Parathyroid adenoma (tissue), 2 donors: ENCODE results near the gene LAMC3.

Experiments
- H2AFZ ChIP-seq: fragments of 300-600 bp; sonication (generic); one replicate; pipeline ENCODE4 v1.7.0; 2017; ENCODE audit warnings: antibody characterized with exemption, mild to moderate bottlenecking
- H3K27ac ChIP-seq: fragments of 300-600 bp; sonication (generic); one replicate; pipeline ENCODE4 v1.7.0; 2017
- H3K27me3 ChIP-seq: fragments of 300-600 bp; sonication (generic); one replicate; pipeline ENCODE4 v1.7.0; 2017; ENCODE audit warnings: low read length; ENCODE audit not compliant: control insufficient read depth, insufficient read depth
- H3K36me3 ChIP-seq: fragments of 300-600 bp; sonication (generic); one replicate; pipeline ENCODE4 v1.7.0; 2017; ENCODE audit warnings: low read length; ENCODE audit not compliant: control insufficient read depth, insufficient read depth
- H3K4me1 ChIP-seq: fragments of 300-600 bp; sonication (generic); one replicate; pipeline ENCODE4 v1.7.0; 2017; ENCODE audit warnings: control low read depth
- H3K4me2 ChIP-seq: fragments of 300-600 bp; sonication (generic); one replicate; pipeline ENCODE4 v1.7.0; 2017; ENCODE audit warnings: low read length
- H3K4me3 ChIP-seq: fragments of 300-600 bp; sonication (generic); one replicate; pipeline ENCODE4 v1.7.0; 2017; ENCODE audit warnings: low read depth, low read length
- H3K79me2 ChIP-seq: fragments of 300-600 bp; sonication (generic); one replicate; pipeline ENCODE4 v1.7.0; 2017; ENCODE audit warnings: control low read depth
- H3K9ac ChIP-seq: fragments of 300-600 bp; sonication (generic); one replicate; pipeline ENCODE4 v1.7.0; 2017; ENCODE audit warnings: mild to moderate bottlenecking
- H3K9me3 ChIP-seq: fragments of 300-600 bp; sonication (generic); one replicate; pipeline ENCODE4 v1.7.0; 2017; ENCODE audit warnings: low read length; ENCODE audit not compliant: control insufficient read depth
- TF ChIP-seq, protein P1 (sequence below): fragments of 300-600 bp; sonication (generic); IDR thresholded peaks from one replicate; pipeline ENCODE4 v1.7.0; 2017; ENCODE audit warnings: antibody characterized with exemption, mild to moderate bottlenecking
- donor health status: primary hyperparathyroidism.

LAMC3 gene

DNA sequence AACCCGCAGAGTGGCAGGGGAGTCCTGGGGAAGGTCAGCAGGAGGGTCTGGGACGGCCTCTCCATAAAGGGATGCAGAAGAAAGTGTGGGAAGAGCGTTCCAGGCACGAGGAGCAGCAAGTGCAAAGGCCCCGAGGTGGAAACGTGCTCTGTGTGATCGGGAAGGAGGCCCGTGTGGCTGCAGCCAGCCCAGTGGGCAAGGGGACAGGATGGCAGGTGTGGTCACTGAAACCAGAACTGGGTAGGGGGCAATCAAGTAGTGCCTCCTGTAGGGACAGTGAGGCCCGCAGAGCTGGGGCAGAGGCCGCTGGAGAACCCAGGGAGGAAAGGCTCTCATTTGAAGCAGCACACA is 16.3 kb upstream of the LAMC3 start:
- Histone ChIP-seq H3K27ac (no peak overlapping the region), H3K79me2 (no peaks in the 10 kb centered on the region)

DNA sequence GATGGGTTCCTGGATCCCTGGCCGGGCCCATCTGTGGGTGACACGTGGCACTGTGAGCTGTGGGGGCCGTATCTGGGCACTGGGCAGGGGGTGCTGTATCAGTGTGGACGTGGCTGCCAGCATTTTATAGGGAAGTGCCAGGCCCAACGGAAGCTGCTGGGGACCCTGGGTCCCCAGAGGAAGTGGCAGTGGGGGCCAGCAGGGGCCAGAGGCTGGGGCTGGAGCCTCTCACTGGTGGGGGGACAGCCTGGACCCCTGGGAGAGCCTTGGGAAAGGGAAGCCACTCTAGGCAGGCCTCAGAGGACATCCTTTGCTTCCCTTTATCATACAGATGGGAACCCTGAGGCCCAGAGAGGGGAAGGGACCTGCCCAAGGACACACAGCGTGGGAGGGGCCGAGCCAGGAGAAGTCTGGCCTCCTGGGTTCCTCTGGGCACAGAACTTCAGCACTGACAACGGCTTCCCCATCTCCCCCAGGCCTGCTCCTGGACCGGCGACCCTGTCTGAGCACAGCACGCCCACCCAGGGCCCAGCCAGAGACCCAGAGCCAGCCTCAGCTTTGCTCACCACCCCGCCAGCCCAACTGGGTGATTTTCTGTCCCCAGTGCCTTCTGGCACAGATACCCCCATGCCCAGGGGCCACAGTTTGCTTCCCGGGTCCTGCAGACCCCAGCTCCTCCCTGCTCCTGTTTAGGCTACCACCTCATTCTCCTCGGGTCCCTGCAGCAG is 15.5 kb upstream of the LAMC3 start:
- Histone ChIP-seq H3K4me1 (no peaks in the 10 kb centered on the region), H3K9ac (no peak overlapping the region), H3K4me2 (no peak overlapping the region), H3K4me3 (no peak overlapping the region), H3K9me3 (no peaks in the 10 kb centered on the region), H3K27ac (no peak overlapping the region), H3K79me2 (no peaks in the 10 kb centered on the region), H3K36me3 (no peaks in the 10 kb centered on the region), H3K27me3 (no peaks in the 10 kb centered on the region), H2AFZ (no peak overlapping the region)
- TF ChIP-seq, protein P1, sequence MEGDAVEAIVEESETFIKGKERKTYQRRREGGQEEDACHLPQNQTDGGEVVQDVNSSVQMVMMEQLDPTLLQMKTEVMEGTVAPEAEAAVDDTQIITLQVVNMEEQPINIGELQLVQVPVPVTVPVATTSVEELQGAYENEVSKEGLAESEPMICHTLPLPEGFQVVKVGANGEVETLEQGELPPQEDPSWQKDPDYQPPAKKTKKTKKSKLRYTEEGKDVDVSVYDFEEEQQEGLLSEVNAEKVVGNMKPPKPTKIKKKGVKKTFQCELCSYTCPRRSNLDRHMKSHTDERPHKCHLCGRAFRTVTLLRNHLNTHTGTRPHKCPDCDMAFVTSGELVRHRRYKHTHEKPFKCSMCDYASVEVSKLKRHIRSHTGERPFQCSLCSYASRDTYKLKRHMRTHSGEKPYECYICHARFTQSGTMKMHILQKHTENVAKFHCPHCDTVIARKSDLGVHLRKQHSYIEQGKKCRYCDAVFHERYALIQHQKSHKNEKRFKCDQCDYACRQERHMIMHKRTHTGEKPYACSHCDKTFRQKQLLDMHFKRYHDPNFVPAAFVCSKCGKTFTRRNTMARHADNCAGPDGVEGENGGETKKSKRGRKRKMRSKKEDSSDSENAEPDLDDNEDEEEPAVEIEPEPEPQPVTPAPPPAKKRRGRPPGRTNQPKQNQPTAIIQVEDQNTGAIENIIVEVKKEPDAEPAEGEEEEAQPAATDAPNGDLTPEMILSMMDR = no peak

More for the DNA sequence above, 16.3 kb upstream of the LAMC3 start:
- TF ChIP-seq, protein P1 = no peak
- H3K4me3 ChIP-seq = no peak overlapping the region
- H3K4me1 ChIP-seq = no peaks in the 10 kb centered on the region
- H3K4me2 ChIP-seq = no peak overlapping the region
- H3K9ac ChIP-seq = no peak overlapping the region
- no peaks in the 10 kb centered on the region for H3K9me3 ChIP-seq
- H2AFZ ChIP-seq = no peak overlapping the region
- H3K36me3 ChIP-seq = no peaks in the 10 kb centered on the region
- H3K27me3 ChIP-seq = no peaks in the 10 kb centered on the region

DNA sequence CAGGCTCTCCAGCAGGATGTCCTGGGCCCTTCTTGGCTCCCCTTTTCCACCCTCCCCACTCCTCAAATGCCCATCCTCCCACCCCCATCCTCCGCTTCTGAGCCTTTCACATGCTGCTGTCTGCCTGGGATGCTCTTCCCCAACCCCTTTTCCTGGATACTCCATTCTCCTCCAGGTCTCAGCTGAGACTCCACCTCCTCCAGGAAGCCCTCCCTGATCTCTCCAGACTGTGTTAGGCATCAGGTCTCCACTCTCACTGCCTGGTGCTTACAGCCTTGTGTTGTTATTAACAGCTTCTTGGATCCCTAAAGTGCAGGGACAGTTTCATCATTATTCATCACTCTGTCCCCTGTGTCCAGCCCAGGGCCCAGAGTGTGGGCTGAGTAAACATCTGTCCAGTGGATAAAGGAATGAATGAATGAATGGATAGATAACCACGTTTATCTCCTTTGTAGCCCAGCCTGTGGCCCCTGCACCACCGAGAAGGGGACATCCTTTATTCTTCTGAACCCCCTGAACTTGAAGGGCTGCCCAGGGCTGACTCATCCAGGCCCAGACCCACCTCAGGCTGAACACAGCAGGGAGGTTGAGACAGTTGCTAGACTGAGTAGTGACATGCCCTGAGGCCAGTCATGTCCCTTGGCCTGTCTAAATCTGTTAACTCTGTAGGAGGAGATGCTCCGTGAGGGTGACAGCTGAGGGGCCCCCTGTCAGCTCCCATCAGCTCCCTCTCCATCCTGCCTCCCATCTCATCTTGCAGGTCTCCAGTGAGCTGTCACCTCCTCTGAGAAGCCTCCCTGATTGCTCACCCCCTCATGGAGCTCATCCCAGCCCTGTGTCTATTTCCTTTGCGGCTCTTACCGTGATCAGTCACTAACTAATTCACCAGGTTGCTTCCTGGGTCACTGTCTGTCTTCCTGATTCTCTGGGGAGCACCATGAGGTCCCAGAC is 14.6 kb upstream of the LAMC3 start:
- no peaks in the 10 kb centered on the region for H3K27me3 ChIP-seq
- H3K4me3 ChIP-seq = no peak overlapping the region
- no peaks in the 10 kb centered on the region for H3K36me3 ChIP-seq

DNA sequence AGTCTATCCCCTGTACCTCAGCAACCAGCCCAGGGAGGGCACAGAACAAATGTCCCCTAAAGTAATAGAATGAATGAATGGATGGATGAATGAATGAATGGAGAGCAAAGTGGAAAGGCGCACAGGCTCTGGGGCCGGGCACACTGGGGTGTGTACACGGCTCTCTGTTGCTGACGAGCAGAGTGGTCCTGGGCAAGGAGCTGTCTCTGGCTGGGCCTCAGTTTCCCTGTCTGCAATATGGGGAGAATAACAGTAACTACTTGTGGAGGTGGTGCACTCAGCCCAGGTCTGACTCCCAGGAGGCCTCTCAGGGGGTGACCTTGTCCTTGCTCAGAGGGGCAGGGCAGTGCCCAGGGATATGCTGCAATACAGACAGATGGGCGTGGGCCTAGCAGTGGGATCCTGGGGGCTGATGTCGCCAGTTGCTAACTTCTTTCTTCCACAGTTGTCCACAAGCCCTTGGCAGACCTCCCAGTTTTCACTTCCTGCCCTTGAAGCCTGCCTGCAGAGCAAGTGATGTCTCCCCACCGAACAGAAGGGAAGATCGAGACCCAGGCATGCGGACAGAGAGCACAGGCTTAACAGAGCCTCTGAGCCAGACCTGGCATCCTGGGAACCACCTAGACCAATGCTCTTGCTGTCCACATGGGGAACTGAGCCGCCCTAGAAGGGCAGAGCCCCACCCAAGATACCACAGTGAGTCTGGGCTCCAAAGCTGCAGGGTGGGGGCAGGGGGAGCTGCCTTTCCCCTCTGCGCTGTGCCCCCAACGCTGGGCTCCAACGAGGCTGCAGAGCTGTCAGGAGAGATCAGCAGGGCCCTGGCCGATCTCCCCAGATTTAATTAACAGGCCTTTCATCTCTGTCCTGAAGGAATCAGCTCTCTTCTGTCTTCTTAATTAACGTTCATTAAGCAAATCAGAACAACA is 13.6 kb upstream of the LAMC3 start:
- Histone ChIP-seq H3K27ac (no peak overlapping the region), H3K9ac (no peak overlapping the region), H3K27me3 (no peaks in the 10 kb centered on the region), H3K36me3 (no peaks in the 10 kb centered on the region), H3K4me3 (no peak overlapping the region), H3K4me2 (no peak overlapping the region), H2AFZ (no peak overlapping the region), H3K9me3 (no peaks in the 10 kb centered on the region), H3K4me1 (no peaks in the 10 kb centered on the region), H3K79me2 (no peaks in the 10 kb centered on the region)
- TF ChIP-seq, protein P1 = no peak

More for the DNA sequence above, 14.6 kb upstream of the LAMC3 start:
- H3K27ac ChIP-seq = no peak overlapping the region
- no peaks in the 10 kb centered on the region for H3K9me3 ChIP-seq
- no peak overlapping the region for H3K9ac ChIP-seq
- no peaks in the 10 kb centered on the region for H3K4me1 ChIP-seq
- TF ChIP-seq, protein P1 = no peak
- H3K79me2 ChIP-seq = no peaks in the 10 kb centered on the region
- no peak overlapping the region for H3K4me2 ChIP-seq
- H2AFZ ChIP-seq = no peak overlapping the region
